GM03348 (cell line): ENCODE data around the gene GORASP1.

Experiments used
- DNase-seq: peaks from one replicate; pipeline ENCODE4 v3.0.0; 2012; ENCODE audit warnings: low spot score

Gene GORASP1

DNA sequence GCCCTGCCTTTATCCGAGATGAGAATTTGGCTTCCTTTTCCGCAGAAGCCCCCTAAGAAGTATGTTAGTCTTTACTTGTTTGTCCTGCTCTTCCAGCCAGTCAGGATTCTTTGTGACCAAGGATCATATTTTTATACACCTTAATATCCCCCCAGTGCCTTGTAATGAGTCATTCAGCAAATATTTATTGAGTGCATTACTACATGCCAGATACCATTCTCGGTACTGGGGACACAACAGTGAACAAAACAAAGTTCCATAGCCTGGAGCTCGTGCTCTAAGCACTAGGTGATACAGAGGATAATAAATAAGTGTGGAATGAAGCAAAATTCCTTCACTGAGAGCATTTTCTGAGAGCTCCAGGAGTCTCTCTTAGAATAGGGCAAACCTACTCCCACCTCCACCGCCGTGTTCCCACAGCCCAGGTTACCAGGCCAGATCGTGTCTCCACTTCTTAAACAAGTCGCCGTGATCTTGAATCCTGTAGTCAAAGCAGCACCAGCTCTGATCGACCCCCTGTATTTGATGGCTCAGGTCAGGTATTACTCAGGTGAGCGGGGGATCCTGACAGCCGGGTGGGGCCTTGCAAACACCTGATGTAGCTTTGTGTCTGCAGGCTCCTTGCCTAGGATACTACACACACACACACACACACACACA, 18.5 kb upstream of the GORASP1 start:
- peak; percentile 39 for DNase-seq

DNA sequence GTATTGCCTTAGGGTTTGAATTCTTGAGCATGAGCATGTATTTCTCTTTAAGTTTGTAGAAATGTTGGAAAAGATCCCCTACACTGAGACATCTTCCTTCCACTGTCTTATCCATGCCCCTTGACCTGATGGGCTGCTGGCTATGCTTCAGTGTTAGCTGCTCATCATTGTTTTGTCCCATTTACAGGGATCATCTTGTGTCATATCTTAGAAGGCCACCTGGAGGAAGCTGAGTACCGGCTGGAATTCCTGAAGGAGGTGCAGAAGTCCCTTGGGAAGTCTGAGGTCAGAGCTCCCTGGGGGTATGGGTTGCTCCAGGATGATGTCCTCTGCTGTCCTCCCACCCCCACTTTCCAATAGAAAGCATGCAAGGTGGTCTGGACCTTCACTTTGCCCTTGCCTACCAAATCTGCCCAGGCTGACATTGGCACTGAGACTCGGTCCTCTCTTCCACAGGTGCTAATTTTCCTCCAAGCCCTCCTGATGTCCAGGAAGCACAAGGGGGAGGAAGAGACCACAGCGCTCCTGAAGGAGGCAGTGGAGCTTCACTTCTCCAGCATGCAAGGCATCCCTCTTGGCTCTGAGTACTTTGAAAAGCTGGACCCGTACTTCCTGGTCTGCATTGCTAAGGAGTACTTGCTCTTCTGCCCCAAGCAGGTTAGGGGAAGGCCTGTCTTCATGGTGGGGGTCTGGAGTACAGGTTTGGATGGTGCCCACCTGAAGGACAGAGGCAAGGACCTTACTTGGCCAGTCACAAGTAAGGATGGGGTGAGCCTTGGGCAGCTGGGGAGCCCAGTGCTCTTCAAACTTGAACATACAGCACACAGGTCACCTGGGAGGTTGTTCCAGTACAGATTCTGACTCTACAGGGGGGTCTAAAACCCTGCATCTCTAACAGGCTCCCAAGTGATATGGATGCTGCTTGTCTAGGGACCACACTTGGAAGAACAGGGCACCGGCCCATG, 17.7 kb upstream of the GORASP1 start:
- DNase-seq: peak; percentile 48

DNA sequence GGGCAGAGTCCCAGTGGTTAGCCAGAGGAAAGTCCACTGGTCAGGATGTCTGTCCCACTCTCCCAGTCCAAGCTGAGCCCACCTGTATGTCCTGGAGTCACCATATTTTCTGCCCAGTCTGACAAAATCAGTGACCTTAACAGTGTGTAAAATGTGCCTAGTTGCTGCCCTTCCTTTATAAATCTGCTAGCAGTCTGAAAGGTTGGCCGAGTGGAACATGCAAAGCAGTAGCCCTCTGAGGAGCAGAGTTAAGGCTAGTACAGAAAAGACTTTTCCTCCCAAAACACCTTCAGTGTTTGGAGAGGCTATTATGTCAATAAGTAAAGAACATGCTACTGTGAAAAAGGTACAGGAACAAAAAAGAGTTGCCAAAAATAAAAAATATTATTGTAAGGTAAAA, 15.4 kb upstream of the GORASP1 start:
- DNase-seq: no peak

DNA sequence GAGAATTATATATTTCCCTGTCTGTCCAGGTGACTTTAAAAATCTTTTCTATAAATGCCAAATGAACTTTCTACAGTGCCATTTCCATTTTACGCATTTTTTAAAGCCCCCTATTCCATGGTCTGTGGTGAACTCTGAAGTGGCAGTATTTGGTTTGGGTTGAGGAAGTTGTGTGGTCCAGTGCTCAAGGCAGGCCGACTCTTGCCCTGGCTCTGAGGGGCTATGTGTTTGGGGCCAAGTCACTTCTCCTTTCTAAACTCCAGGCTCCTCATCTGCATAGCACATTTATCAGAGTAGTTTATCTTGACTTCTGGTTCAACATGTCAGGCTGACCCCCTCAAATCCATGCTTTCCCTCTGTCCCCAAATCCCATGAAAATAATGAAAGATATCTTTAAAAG, 14.2 kb upstream of the GORASP1 start:
- DNase-seq: no peak

DNA sequence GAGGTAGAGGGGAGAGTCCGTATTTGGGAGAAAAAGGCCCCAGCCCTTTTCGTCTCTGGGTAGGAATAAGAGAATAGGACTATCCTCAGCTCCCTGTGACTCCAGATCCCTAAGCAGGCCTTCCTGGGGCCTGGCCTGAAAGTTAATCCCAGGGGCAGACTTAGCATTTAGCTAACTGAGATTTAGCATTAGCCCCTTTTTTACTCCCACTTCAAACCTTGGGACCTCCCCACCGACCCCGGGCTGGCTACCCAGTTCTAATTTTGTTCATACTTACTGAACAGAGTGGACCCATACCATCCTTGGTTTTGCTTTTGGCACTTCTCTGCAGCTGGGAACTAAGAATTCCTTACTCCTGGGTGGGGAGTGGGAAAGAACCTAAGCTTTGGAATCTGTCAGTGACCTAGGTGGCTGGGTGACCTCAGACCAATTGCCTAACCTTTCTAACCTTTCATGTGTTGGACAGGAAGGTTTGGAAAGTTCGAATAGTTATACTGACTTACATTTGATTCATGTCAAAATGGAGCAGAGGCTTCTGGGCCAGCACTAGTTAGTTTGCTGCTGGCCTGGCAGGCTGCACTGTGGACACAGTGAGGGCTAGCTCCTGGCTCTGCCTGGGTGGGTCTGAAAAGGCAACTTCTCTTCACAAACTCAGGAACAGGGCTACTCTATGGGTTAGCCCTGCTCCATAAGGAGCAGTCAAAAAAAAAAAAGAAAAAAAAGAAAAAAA, 11.7 kb upstream of the GORASP1 start:
- DNase-seq: no peak

DNA sequence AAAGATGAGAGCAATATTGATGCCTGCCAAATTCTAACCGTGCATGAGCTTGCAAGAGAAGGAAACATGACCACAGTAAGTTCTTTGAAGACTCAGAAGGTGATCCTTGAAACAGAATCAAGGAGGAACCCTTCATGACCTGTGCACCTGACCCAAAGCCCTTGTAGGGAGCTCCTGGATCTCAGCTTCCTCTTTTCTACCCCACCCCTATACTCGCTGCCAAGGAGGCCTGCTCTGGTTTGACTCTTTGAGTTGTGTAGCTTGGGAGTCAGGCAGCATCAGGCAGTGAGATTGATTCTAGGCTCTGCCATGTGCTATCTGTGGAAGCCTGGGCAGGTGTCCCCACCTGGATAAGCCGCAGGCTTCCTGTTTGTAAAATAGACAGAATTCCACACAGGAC, 10.7 kb upstream of the GORASP1 start:
- no peak for DNase-seq

DNA sequence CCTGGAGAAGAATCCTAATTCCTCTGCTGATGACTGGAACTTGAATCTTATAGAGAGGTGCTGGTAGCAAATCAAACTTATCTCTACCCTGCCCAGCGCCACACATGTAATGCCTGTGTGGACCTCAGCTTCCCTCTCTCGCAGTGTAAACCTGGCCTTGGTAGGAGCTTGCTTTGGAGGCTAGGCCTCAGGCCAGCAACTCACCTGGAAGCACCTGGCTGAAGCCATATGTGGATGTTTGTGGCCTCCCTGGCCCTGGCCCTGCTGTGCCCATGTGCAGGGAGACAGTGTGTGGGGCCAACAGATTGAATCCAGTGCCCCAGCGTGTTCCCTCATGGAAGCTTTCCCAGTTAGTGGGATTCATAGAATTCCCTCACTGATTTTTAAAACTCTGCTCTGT, 8.4 kb upstream of the GORASP1 start:
- no peak for DNase-seq

DNA sequence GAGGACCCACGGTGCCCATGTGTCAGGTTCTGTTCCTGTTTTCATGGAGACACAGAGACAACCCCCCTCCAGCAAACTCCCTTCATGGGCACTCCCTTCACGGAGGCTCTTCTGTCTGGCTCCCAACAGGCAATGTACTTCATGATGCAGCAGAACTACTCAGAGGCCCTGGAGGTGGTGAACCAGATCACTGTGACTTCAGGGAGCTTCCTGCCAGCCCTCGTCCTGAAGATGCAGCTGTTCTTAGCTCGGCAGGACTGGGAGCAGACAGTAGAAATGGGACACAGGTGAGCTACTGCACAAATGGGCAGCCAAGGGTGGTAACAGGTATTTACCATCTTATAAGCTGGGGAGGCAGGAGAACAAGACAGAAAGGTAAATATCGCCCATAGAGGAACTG, 7.0 kb upstream of the GORASP1 start:
- DNase-seq: no peak

DNA sequence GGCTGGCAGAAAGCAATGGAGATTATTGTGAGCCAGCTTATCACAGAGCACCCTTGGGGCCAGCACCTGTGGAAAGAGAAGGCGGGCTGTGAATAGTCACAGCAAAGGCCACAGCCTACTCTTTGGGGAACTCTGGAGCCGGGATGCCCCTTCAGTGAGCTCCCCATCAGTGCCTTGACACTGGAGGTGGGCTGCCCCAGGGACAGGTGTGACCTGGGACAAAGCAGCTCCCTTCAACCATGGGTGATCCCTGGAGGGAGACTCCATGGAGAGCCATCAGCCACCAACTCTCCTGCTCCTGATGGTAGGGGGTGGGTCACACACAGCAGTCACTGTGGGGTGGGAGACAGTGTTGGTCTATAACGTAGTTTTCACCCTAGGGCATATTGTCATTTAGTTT, 5.9 kb upstream of the GORASP1 start:
- DNase-seq: no peak

DNA sequence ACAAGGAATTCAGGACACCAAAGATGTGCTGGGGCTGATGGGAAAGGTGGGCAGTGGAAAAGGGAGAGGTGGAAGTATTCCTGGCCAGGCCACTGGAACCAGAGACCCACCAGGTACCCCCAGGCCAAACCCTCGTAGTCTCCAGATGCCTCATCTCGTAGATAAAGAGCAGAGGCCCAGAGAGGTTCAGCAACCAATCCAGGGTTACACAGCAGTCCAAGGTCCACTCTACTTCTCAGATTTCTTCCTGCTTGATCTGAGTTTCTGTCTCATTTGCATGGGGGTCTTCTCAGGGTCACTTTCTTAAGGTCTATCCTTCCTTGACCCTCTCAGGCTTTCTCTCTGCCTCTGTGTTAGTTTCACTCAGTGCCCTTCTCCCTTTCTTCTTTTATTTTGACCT, 5.1 kb upstream of the GORASP1 start:
- no peak for DNase-seq

DNA sequence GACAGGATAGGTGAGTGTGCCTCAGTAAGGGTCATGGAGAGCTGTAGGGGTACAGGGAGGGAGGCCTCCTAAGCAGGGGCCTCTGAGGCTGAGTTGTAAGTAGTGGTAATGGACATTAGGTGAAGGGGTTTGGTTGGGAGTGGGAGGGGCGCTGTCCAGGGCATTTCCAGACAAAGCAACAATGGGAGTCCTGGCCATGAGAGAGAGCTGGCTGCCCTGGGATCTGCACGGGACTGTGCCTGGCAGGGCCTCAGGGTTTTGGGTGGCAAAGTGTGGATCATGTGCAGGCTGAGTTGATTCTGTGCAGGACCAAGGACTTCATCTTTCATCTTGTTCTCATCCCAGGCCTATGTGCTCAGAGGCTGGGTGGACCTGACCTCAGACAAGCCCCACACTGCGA, 4.7 kb upstream of the GORASP1 start:
- DNase-seq: no peak

DNA sequence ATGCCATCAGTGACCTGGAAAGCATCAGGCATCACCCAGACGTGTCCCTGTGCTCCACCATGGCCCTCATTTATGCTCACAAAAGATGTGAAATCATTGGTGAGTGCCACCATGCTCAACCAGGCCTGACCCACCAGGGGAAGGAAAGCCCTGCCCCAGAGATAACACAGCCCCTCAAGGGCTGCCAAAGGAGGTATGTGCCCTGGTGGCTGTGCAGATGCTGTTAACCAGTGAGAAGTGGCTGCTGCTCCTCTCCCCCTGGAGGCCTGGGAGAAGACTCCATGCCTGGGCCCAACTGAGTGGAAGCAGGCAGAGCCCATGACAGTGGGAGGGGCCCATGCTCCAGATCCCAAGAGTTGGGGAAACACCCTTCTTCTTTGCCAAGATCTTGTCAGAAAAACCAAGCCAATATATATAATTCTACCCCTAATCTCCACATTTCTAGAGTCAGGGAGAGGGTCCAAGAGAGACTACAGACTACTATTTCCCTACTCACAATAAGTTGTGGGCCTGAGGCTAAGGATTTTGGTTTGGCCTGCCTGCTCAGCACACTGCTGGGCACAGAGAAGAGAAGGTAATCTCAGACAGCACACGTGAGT, 2.7 kb upstream of the GORASP1 start:
- DNase-seq: no peak

DNA sequence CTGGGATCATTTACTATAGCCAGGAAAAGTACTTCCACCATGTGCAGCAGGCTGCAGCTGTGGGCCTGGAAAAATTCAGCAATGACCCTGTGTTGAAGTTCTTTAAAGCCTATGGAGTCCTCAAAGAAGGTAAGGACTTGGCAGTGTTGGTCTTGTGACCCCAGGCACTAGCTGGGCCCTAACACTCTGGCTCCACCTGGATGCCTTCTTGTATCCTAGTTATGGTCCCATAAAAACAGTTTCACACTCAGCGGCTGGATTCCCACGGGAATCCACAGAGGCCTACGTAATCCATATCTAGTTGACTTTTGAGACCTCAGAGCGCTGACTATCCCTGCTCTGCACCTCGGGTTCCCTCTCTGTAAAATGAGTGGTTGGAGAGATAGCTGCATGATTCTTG, 1.7 kb upstream of the GORASP1 start:
- DNase-seq: no peak

DNA sequence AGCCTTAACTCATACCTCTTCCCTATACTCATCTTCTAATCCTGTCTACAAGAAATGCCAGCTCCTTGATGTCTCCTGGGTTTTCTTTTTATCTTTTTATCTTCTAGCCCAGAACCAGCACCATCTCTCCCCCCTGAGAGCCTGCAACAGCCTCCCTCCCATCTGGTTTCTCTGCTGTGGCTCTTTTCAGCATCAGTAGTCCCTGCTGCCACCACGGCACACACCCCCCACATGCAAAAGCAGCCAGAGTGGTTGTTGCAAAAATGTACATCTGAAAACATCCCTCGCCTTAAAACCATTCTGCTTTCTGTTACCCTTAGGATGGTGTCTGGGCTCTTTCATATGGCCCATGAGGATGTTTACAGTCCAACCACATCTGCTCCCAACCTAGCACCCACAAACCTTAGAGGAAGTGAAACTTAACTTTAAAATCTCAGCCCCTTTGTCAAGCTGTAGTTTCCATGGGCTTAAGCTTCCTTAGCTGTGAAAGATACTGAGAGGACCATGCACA, 828 bp upstream of the GORASP1 start:
- no peak for DNase-seq

DNA sequence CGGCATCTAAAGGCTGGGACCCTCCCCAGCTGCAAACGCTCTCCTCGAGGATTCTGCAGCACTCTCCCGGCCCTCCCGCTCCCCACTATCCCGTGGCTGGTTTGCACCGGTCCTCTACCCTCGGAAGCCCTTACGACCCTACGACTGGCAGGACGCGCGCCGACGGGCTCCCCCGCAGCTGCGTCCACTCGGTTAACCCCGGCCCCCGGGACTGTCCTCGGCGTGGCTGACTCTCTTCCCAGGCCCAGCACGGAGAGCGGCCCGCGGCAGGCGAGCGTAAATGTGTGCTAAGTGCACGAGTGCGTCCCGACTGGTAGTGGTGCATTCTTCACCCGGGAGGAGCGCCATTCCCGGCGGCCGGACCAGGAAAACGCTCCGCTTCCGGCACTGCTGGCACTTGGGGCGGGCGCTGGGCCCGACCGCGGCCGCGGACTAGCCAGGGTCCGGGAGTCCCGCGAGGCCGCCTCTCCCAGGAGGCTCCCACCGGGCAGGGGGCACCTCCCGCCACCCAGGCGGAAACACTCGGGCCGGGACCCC, 508 bp downstream of the GORASP1 start:
- peak; percentile 90 for DNase-seq

DNA sequence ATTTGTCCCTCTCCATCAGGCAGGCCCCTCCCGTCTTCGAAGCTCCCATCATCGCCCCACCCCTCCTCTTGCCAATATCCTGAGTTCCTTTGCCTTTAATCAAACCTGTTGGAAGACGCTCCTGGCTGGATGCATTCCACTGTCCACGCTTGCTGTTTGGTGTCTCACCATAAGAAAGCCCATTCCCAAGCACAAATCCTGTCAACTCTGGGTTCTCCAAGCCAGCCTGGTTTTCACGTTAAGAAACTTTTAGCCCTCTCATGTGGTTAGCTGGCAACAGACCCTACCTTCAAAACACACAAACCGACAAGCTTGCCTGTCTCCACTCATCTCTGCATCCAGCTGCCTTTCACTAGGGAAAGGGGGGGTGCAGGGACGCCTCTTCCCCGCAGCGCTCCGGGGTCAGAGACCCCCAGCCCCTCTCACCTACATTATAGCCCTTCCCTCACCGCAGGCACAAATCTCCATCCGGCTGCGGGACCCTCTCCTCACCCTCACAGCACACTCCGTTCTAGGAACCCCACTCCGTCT, 1.1 kb downstream of the GORASP1 start:
- DNase-seq: peak; percentile 59

DNA sequence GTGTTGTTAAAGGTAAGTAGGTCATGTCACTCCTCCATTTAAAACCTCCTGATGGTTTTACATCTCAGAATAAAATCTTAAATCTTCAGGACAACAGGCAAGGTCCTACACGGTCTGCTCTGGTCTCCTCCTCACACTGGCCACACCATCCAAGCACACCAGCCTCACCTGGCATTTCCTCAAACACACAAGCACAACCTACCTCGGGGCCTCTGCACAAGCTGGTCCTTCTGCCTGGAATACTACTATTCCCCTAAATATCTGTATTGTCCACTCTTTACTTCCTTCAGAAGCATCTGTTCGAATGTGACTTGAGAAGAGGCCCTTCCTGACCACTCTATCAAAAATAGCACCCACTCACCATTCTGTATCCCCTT, 1.8 kb downstream of the GORASP1 start:
- DNase-seq: no peak

DNA sequence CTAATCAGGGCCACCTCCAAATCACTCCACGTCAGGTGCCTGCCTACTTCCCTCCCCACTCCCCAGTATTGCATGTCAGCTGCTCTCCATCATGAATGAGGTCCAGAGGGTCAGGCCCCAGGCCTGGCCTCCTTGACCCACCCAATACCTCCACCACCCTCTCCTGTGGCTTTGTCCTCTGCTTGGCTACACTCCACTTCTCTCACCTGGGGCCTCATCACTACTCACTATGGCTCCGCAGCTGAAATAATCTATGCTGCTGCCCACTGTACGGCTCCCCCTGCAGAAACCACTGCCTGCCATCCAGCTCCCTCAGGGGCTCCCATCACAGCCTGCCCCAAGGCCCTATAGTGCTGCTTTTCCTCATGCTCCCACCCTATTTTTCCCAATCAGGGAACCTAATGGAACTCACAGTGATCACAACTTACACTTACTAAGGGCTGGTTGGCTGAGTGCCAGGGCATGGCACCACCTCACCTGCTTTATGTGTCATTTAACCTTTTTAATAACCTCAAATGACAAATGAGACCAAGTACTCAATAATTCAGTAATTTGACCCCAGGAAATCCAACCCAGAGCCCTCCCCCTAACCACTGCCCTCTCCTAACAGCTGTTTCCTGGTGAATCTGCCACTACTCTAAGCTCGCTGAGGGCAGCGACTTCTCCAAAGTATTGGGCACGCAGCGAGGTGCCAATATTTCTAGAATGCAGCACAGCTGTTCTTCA, 2.3 kb downstream of the GORASP1 start:
- DNase-seq: no peak

DNA sequence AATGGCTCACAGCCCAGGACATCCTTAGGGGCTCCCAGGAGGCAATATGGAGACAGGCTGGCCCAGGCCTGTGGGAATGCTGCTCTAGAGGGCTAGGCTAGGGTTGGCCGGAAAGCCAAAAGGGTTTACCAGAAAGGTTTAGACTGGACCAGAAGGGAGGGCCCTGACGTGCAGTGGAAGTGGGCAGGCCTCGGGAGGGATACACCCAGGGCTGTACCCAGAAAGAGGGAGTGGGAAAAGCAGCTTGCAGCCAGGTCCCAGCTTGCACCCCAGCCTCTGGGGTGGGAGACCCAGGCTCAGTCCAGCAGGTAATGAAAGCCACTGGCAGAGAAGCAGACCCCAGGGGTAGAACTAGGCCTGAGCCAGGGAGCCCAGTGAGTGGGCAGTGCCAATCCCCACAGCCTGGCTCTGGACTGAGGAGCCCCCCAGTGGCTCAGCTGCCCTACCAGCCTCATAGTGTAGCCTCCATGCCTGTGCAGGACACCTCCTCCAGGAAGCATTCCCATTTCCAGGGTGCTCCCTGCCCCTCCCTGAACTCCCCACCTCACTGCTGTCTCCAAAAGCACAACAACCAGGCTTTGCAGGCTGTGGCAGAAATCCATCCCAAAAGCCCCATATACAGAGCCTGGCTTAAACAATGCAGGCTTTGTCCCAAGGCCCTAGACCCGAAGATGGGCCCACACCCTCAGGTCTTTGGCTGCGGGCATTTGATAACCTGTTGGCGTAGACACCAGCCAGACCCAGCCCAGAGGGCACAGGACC, 3.5 kb downstream of the GORASP1 start:
- no peak for DNase-seq

DNA sequence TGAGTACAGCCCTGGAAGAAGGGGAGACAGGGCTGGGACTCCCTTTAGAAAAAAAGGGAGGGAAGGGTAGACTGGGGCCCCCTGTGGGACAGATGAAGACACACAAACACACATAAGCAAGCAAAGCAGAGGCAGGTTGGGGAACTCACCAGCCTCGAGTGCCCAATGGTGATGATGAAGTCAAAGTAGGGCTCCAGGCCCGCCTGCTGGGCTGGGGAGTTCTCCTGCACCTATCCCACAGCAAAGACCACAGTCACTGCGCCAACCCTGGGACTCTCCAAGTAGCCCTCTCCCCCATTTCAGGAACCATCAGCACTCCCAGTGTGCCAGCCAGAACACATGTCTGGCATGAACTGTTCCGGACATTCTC, 4.1 kb downstream of the GORASP1 start:
- DNase-seq: no peak
